ENCODE measurements around the gene IGFBP7.

Gene IGFBP7

DNA sequence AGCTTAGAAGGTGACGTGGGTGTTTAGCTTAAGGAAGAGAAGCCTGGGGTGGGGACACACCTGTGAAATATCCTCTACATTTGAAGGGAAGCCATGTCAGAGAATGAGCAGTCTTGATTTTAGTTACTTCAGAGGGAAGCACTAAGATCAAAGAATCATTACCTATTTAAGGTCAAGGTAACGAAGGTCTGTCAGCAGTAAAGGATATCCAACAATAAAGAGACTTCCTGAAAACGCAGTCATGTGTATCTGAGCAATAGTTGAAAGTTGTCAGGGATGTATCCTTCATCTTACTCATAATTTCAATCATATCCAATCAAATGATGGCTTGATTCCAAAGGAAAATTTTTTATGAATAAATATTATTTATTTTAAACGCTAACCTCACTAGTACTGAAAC, 33.5 kb downstream of the IGFBP7 start:
- Histone ChIP-seq H3K9ac (no peak overlapping the region), H2AFZ (no peak overlapping the region), H3K36me3 (ENCODE audit: control insufficient read depth, insufficient read depth, low read length) (no peaks in the 10 kb centered on the region), H3K27ac (no peak overlapping the region), H3K79me2 (no peaks in the 10 kb centered on the region), H3K4me3 (ENCODE audit: low read depth, low read length) (no peak overlapping the region), H3K4me2 (ENCODE audit: low read length) (no peak overlapping the region), H3K27me3 (ENCODE audit: control insufficient read depth, insufficient read depth, low read length) (no peaks in the 10 kb centered on the region), H3K9me3 (ENCODE audit: control insufficient read depth, low read length) (no peaks in the 10 kb centered on the region), H3K4me1 (no peaks in the 10 kb centered on the region)
- no peak for TF ChIP-seq CTCF (IDR thresholded peaks at IDR 0.05)

DNA sequence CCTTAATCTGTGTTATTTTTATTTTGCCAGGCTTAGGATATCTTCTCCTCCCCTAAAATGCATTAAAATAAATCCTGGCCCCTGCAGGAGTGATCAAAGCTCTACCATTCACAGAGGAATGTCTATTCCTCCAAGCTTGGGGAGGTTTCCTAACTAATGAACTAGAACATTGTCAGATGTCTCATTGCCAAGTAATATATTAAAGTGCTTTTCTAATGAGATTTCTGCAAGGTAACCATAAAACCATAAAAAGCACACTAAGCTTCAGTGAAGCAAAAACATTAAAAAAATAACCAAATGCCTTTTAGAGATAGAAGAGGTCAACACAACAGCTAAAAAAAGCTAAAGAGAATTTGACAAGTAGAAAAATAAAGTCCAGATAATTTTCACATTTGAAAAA, 34.8 kb downstream of the IGFBP7 start:
- H3K4me2 ChIP-seq (ENCODE audit: low read length) = no peak overlapping the region
- H3K36me3 ChIP-seq (ENCODE audit: control insufficient read depth, insufficient read depth, low read length) = no peaks in the 10 kb centered on the region
- H3K79me2 ChIP-seq = no peaks in the 10 kb centered on the region
- H3K27me3 ChIP-seq (ENCODE audit: control insufficient read depth, insufficient read depth, low read length) = no peaks in the 10 kb centered on the region
- no peak overlapping the region for H3K9ac ChIP-seq
- H2AFZ ChIP-seq = no peak overlapping the region
- no peaks in the 10 kb centered on the region for H3K4me1 ChIP-seq
- no peak overlapping the region for H3K4me3 ChIP-seq (ENCODE audit: low read depth, low read length)
- H3K9me3 ChIP-seq (ENCODE audit: control insufficient read depth, low read length) = no peaks in the 10 kb centered on the region
- no peak for TF ChIP-seq CTCF (IDR thresholded peaks at IDR 0.05)
- no peak overlapping the region for H3K27ac ChIP-seq

GRCh38 chr4:57074744-57075143, 35.4 kb downstream of the IGFBP7 start:
- Histone ChIP-seq H2AFZ (no peak overlapping the region), H3K36me3 (ENCODE audit: control insufficient read depth, insufficient read depth, low read length) (no peaks in the 10 kb centered on the region), H3K9me3 (ENCODE audit: control insufficient read depth, low read length) (no peaks in the 10 kb centered on the region), H3K27me3 (ENCODE audit: control insufficient read depth, insufficient read depth, low read length) (no peaks in the 10 kb centered on the region), H3K4me2 (ENCODE audit: low read length) (no peak overlapping the region), H3K9ac (no peak overlapping the region), H3K4me1 (no peaks in the 10 kb centered on the region), H3K27ac (no peak overlapping the region), H3K79me2 (no peaks in the 10 kb centered on the region), H3K4me3 (ENCODE audit: low read depth, low read length) (no peak overlapping the region)
- TF ChIP-seq CTCF (IDR thresholded peaks at IDR 0.05) = no peak

DNA sequence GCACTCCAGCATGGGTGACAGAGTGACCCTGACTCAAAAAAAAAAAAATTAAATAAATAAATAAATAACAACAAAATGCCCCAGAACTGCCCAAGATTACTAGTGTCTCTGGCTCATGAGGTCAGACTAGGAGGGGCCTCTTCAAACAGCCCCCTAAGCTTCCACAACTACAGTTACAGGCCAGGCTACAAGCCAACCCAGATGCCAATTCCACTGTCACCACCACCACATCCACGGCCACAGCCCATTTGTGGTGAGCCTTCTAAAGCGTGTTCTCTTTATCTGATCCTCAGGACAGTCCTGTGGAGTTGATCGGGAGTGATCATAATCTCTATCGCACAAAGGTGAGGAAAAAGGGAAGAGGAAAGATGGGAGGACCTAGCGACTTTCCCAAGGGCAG, 36.6 kb downstream of the IGFBP7 start:
- Histone ChIP-seq H3K79me2 (no peaks in the 10 kb centered on the region), H3K4me1 (no peaks in the 10 kb centered on the region), H3K36me3 (ENCODE audit: control insufficient read depth, insufficient read depth, low read length) (no peaks in the 10 kb centered on the region), H3K4me2 (ENCODE audit: low read length) (no peak overlapping the region), H3K9me3 (ENCODE audit: control insufficient read depth, low read length) (no peaks in the 10 kb centered on the region), H3K9ac (no peak overlapping the region), H3K27me3 (ENCODE audit: control insufficient read depth, insufficient read depth, low read length) (no peaks in the 10 kb centered on the region), H3K27ac (no peak overlapping the region), H3K4me3 (ENCODE audit: low read depth, low read length) (no peak overlapping the region), H2AFZ (no peak overlapping the region)
- no peak for TF ChIP-seq CTCF (IDR thresholded peaks at IDR 0.05)

DNA sequence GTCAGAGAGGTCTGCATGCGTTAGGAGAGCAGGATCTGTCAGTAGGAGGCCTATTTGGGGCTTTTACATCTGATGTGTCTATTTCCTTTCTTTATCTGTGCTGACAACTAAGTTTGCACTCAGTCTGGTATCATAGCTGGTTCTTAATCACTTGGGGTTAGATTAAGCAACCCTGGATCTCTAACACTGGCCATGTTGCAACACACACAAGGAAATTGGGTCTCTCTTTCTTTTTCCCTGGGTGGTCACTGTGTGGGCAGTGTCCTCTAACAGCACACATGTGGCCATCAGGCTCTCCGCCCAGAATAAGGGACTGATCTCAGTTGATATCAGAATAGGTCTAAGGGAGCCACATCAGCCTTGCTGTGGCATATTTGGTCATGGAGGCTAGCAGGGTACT, 38.9 kb downstream of the IGFBP7 start:
- Histone ChIP-seq H3K4me3 (ENCODE audit: low read depth, low read length) (no peak overlapping the region), H3K4me2 (ENCODE audit: low read length) (no peak overlapping the region), H3K27ac (no peak overlapping the region), H3K9me3 (ENCODE audit: control insufficient read depth, low read length) (no peaks in the 10 kb centered on the region), H3K9ac (no peak overlapping the region), H3K36me3 (ENCODE audit: control insufficient read depth, insufficient read depth, low read length) (no peaks in the 10 kb centered on the region), H3K4me1 (no peaks in the 10 kb centered on the region), H2AFZ (no peak overlapping the region), H3K79me2 (no peaks in the 10 kb centered on the region), H3K27me3 (ENCODE audit: control insufficient read depth, insufficient read depth, low read length) (no peaks in the 10 kb centered on the region)
- TF ChIP-seq CTCF (IDR thresholded peaks at IDR 0.05) = no peak
